Measurements from ENCODE around the gene SNX1. TPM values are rescaled to one million over a fixed set of nuclear protein-coding genes. Genes with fewer than 3 reads are reported as not detected.

The SNX1 gene
- total and polyA plus RNA-seq, 10 of the 15 experiments (the other 5 are each of a cell fraction or from before 2014, with no cell fraction given) = 17.8 to 115 (median 96.3) TPM

DNA sequence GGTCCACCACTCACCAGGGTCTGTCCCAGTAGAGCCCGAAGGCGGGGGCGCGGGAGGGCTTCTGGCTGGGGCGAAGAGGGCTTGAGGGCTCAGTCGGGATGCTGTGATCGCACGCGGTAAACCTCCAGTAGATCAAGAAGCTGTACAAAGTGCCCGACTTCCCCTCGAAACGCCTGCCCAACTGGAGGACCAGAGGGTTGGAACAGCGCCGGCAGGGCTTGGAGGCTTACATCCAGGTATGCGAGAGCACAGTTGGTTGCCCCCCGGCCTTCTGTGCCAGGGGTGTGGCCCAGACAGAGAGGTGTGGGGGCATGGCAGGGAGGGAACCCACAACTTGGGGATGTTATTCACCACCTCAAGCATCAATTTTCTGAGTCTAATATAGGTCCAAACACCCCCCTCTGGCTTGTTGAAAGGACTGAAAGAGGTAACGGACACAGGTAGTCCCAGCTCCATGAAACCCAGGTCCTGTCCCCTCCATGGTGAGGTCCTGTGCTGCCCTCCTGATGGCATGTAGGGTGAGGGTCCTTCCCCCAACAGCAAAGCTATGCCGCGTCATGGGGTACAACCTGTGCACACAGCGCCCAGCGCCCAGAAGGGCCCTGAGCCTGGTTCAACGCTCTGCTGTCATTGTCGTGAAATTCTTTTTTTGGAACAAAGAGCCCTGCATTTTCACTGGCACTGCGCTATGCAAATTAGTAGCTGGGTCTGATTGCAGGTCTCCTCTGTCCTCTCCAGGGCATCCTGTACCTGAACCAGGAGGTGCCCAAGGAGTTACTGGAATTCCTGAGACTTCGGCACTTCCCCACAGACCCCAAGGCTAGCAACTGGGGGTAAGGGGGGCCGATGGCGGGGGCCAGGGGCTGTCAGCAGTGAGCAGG lies 57.0 kb downstream of the SNX1 start:
- no TSS peak for BruUV-seq (replicated peaks)
- H3K27ac ChIP-seq (ENCODE audit: control insufficient read depth, insufficient read depth) = peak overlapping the region; percentile 30
- FAIRE-seq = no peak
- POLR2A ChIA-PET = interaction anchor here (0.6 to 4.0 kb wide), 7 partner anchors 9 to 1554 kb away, joined by 3 to 32 read pairs (median 5); partner anchors contain the start of genes CIAO2A, PPIB and SNX1
- TF ChIP-seq, protein P1, sequence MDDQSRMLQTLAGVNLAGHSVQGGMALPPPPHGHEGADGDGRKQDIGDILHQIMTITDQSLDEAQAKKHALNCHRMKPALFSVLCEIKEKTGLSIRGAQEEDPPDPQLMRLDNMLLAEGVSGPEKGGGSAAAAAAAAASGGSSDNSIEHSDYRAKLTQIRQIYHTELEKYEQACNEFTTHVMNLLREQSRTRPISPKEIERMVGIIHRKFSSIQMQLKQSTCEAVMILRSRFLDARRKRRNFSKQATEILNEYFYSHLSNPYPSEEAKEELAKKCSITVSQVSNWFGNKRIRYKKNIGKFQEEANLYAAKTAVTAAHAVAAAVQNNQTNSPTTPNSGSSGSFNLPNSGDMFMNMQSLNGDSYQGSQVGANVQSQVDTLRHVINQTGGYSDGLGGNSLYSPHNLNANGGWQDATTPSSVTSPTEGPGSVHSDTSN (IDR thresholded peaks at IDR 0.05; ENCODE audit: insufficient replicate concordance, low read depth, low read length) = no peak
- peak; percentile 70; the same call in 1 of the 3 replicates for TF ChIP-seq POU2F2 (IDR thresholded peaks at IDR 0.05; ENCODE audit: borderline replicate concordance, low read depth, low read length)
- TF ChIP-seq, protein P2, sequence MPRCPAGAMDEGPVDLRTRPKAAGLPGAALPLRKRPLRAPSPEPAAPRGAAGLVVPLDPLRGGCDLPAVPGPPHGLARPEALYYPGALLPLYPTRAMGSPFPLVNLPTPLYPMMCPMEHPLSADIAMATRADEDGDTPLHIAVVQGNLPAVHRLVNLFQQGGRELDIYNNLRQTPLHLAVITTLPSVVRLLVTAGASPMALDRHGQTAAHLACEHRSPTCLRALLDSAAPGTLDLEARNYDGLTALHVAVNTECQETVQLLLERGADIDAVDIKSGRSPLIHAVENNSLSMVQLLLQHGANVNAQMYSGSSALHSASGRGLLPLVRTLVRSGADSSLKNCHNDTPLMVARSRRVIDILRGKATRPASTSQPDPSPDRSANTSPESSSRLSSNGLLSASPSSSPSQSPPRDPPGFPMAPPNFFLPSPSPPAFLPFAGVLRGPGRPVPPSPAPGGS (IDR thresholded peaks at IDR 0.05; ENCODE audit: borderline replicate concordance, insufficient read depth, low read depth, low read length, poor library complexity, severe bottlenecking) = no peak
- TF ChIP-seq CHD4 (IDR thresholded peaks at IDR 0.05) = no peak
- TF ChIP-seq ETV6 (conservative IDR thresholded peaks at IDR 0.05 in 1 of 2, IDR thresholded peaks at IDR 0.05 in 1 of 2; ENCODE audit: borderline replicate concordance in 1 of 2, low read depth in 1 of 2) = no peak
- no peak for TF ChIP-seq EP300 (IDR thresholded peaks at IDR 0.05; ENCODE audit: borderline replicate concordance in 1 of 2, control insufficient read depth in 1 of 2, low read depth in 2 of 2, low read length in 2 of 2)
- no peak for TF ChIP-seq CBX3 (IDR thresholded peaks at IDR 0.05; ENCODE audit: borderline replicate concordance, low read depth)
- no peak for TF ChIP-seq DPF2 (IDR thresholded peaks at IDR 0.05)
- peak; percentile 25; the same call in 1 of the 2 replicates for TF ChIP-seq LARP7 (IDR thresholded peaks at IDR 0.05)
- TF ChIP-seq YBX1 (IDR thresholded peaks at IDR 0.05) = no peak
- no peak for TF ChIP-seq RAD51 (IDR thresholded peaks at IDR 0.05)
- TF ChIP-seq POLR2A (IDR thresholded peaks at IDR 0.05; ENCODE audit: low read depth, low read length) = 0 out of 2 replicates have a peak, but pooled peaks have one; percentile 3
- TF ChIP-seq BRCA1 (IDR thresholded peaks at IDR 0.05; ENCODE audit: low read depth, low read length) = no peak
- TF ChIP-seq STAT3 (IDR thresholded peaks at IDR 0.05; ENCODE audit: low read depth, low read length) = no peak
- no peak for TF ChIP-seq RFX5 (IDR thresholded peaks at IDR 0.05; ENCODE audit: low read depth, low read length)
- TF ChIP-seq JUNB (IDR thresholded peaks at IDR 0.05) = no peak
- TF ChIP-seq ZZZ3 (IDR thresholded peaks at IDR 0.05; ENCODE audit: control insufficient read depth, insufficient read length, low read depth) = no peak
- CTCF ChIA-PET = interaction anchor here (0.6 to 5.6 kb wide), 39 partner anchors 9 to 920 kb away, joined by 3 to 98 read pairs (median 4); partner anchors contain the start of genes CIAO2A, PPIB and SNX1
- H3K79me2 ChIP-seq (ENCODE audit: control insufficient read depth, insufficient read depth, low read length) = peaks cover 21% of the 10 kb centered on the region
- peak overlapping the region; percentile 85 for H2AFZ ChIP-seq (ENCODE audit: control insufficient read depth, low read depth, low read length)
- intact Hi-C loops (cut with micrococcal nuclease; ENCODE audit: unreplicated experiment) (loop anchor here (1.0 to 10.0 kb wide), 3 partner anchors 59 to 678 kb away; partner anchors contain the start of gene CIAO2A), in situ Hi-C loops (cut with MboI) (no loop called here)
- peak overlapping the region; percentile 82 for H3K4me2 ChIP-seq (ENCODE audit: control insufficient read depth, insufficient read depth)
- no peaks in the 10 kb centered on the region for H3K27me3 ChIP-seq (replicated peaks in 1 of 2; ENCODE audit: control insufficient read depth in 2 of 2, insufficient read depth in 2 of 2, low read length in 1 of 2)
- SMC1A ChIA-PET (ENCODE audit: uncharacterized antibody, unreplicated experiment) = interaction anchor here (0.7 to 2.7 kb wide), 18 partner anchors 8 to 575 kb away, joined by 3 to 19 read pairs (median 4); partner anchors contain the start of genes DAPK2 and PPIB
- RAD21 ChIA-PET (ENCODE audit: unreplicated experiment) = interaction anchor here (0.6 to 3.1 kb wide), 25 partner anchors 8 to 575 kb away, joined by 3 to 29 read pairs (median 5); partner anchors contain the start of genes CIAO2A, PPIB and SNX1
- H3K4me3 ChIP-seq = peak overlapping the region; percentile 82
- no peaks in the 10 kb centered on the region for H3K9me3 ChIP-seq (replicated peaks; ENCODE audit: control insufficient read depth, insufficient read depth, low read length)
- WGBS (ENCODE audit: insufficient coverage, insufficient replicate concordance, low lambda C conversion rate, missing lambda C conversion rate) = 1% methylated on average over 24 of the region's 27 CpGs
- peak; percentile 42 for ATAC-seq
- no peak for DNase-seq (ENCODE audit: low read depth, low spot score)
- peaks cover 35% of the 10 kb centered on the region for H3K4me1 ChIP-seq (ENCODE audit: control insufficient read depth, insufficient read depth, low read length)
- peaks cover 8% of the 10 kb centered on the region for H4K20me1 ChIP-seq (ENCODE audit: control insufficient read depth, insufficient read depth)
- peak overlapping the region; percentile 58; the same call in 1 of the 2 replicates for H3K9ac ChIP-seq (ENCODE audit: control insufficient read depth, insufficient read depth, low read length)
- peaks cover 19 to 20% of the 10 kb centered on the region in 2 experiments; a peak in 3 of 4 replicates for H3K36me3 ChIP-seq (ENCODE audit: control insufficient read depth in 2 of 2, insufficient read depth in 2 of 2, low read length in 1 of 2)

All from GM12878 (cell line).